WTC11 (cell line): ENCODE measurements around the gene MGAT5B. TPM values are rescaled to one million over a fixed set of nuclear protein-coding genes. Genes with fewer than 3 reads are reported as not detected.

ENCODE experiments used
- ATAC-seq: fragments of 200-7000 bp; cut with Tn5 transposase; 2 replicates; pipeline ENCODE4 v1.10.0; 2021; ENCODE audit warnings: mild to moderate bottlenecking, moderate library complexity
- CTCF ChIA-PET: fragments of 300-600 bp; sonication (Branson Sonifier 250); formaldehyde crosslinking; loops from one replicate; lab custom pipeline; 2021; ENCODE audit warnings: antibody characterized with exemption; lab: Charles Lee
- POLR2A ChIA-PET: fragments of 350-600 bp; sonication (Branson Sonifier 250); formaldehyde crosslinking; loops from one replicate; lab custom pipeline; 2021; ENCODE audit warnings: antibody characterized with exemption; lab: Charles Lee
- DNase-seq: peaks from one replicate; pipeline ENCODE4 v3.0.0; 2021; ENCODE audit warnings: low spot score
- H3K27ac Mint-ChIP-seq: 2 replicates; pipeline ENCODE4 v1.8.0; 2021; ENCODE audit warnings: mixed read lengths
- H3K27me3 Mint-ChIP-seq: 2 replicates; pipeline ENCODE4 v1.8.0; 2021; ENCODE audit warnings: low read depth, mild to moderate bottlenecking, moderate library complexity, mixed read lengths
- H3K36me3 Mint-ChIP-seq: 2 replicates; pipeline ENCODE4 v1.8.0; 2021; ENCODE audit warnings: mixed read lengths
- H3K4me1 Mint-ChIP-seq: 2 replicates; pipeline ENCODE4 v1.8.0; 2022; ENCODE audit warnings: mixed read lengths
- H3K4me3 Mint-ChIP-seq: 2 replicates; pipeline ENCODE4 v1.8.0; 2021; ENCODE audit warnings: mild to moderate bottlenecking, moderate library complexity, mixed read lengths
- H3K9me3 Mint-ChIP-seq: 2 replicates; pipeline ENCODE4 v1.8.0; 2021; ENCODE audit warnings: mixed read lengths
- ATF2 ChIP-seq: sonication (generic); formaldehyde crosslinking; IDR thresholded peaks from 2 replicates; pipeline ENCODE4 v1.8.1; 2022; ENCODE audit warnings: low read depth, missing genetic modification reagents, borderline replicate concordance
- CBFB ChIP-seq: sonication (generic); formaldehyde crosslinking; IDR thresholded peaks from 2 replicates; pipeline ENCODE4 v1.8.1; 2022; ENCODE audit warnings: mild to moderate bottlenecking, low read depth, missing genetic modification reagents
- CTCF ChIP-seq: fragments of 200-600 bp; IDR thresholded peaks from 2 replicates; pipeline ENCODE4 v1.8.0; 2022; ENCODE audit warnings: antibody characterized with exemption
- ESRRA ChIP-seq: sonication (generic); formaldehyde crosslinking; IDR thresholded peaks from 2 replicates; pipeline ENCODE4 v1.8.1; 2022; ENCODE audit warnings: mild to moderate bottlenecking, missing genetic modification reagents, borderline replicate concordance
- FOXJ3 ChIP-seq: sonication (generic); formaldehyde crosslinking; IDR thresholded peaks from 2 replicates; pipeline ENCODE4 v1.9.0; 2021; ENCODE audit warnings: missing genetic modification reagents, mild to moderate bottlenecking, borderline replicate concordance
- FOXP4 ChIP-seq: sonication (generic); formaldehyde crosslinking; IDR thresholded peaks from 2 replicates; pipeline ENCODE4 v1.8.0; 2022; ENCODE audit warnings: mild to moderate bottlenecking, missing genetic modification reagents
- GRHL2 ChIP-seq: fragments of 250-450 bp; sonication (Bioruptor Pico); IDR thresholded peaks from 2 replicates; pipeline ENCODE4 v1.8.0; 2022; ENCODE audit warnings: mild to moderate bottlenecking, moderate library complexity; ENCODE audit not compliant: insufficient replicate concordance, severe bottlenecking
- HMGA2 ChIP-seq: fragments of 250-450 bp; sonication (Bioruptor Pico); IDR thresholded peaks from 2 replicates; pipeline ENCODE4 v1.4.0; 2021; ENCODE audit warnings: mild to moderate bottlenecking, moderate library complexity
- HMGXB4 ChIP-seq: sonication (generic); formaldehyde crosslinking; IDR thresholded peaks from 2 replicates; pipeline ENCODE4 v1.8.1; 2023; ENCODE audit warnings: mild to moderate bottlenecking, moderate library complexity, missing genetic modification reagents
- IRF1 ChIP-seq: sonication (generic); formaldehyde crosslinking; IDR thresholded peaks from 2 replicates; pipeline ENCODE4 v1.8.0; 2023; ENCODE audit warnings: missing genetic modification reagents
- IRF2 ChIP-seq: sonication (generic); formaldehyde crosslinking; IDR thresholded peaks from 2 replicates; pipeline ENCODE4 v1.8.0; 2022; ENCODE audit warnings: low read depth, missing genetic modification reagents, borderline replicate concordance
- TP53 ChIP-seq: sonication (generic); formaldehyde crosslinking; IDR thresholded peaks from 2 replicates; pipeline ENCODE4 v1.8.1; 2023; ENCODE audit warnings: mild to moderate bottlenecking, missing genetic modification reagents
- ZBTB21 ChIP-seq: sonication (generic); formaldehyde crosslinking; IDR thresholded peaks from 2 replicates; pipeline ENCODE4 v1.8.1; 2023; ENCODE audit warnings: mild to moderate bottlenecking, missing genetic modification reagents, borderline replicate concordance
- ZNF121 ChIP-seq: sonication (generic); formaldehyde crosslinking; IDR thresholded peaks from 2 replicates; pipeline ENCODE4 v1.8.0; 2023; ENCODE audit warnings: missing genetic modification reagents
- ZNF219 ChIP-seq: sonication (generic); formaldehyde crosslinking; IDR thresholded peaks from 2 replicates; pipeline ENCODE4 v1.8.0; 2023; ENCODE audit warnings: missing genetic modification reagents, mild to moderate bottlenecking, borderline replicate concordance
- ZNF232 ChIP-seq: sonication (generic); formaldehyde crosslinking; IDR thresholded peaks from 2 replicates; pipeline ENCODE4 v1.8.0; 2022; ENCODE audit warnings: mild to moderate bottlenecking, missing genetic modification reagents
- ZNF263 ChIP-seq: sonication (generic); formaldehyde crosslinking; IDR thresholded peaks from 2 replicates; pipeline ENCODE4 v1.8.1; 2022; ENCODE audit warnings: low read depth, mild to moderate bottlenecking, moderate library complexity, missing genetic modification reagents
- ZNF512 ChIP-seq: sonication (generic); formaldehyde crosslinking; IDR thresholded peaks from 2 replicates; pipeline ENCODE4 v1.8.1; 2022; ENCODE audit warnings: missing genetic modification reagents, borderline replicate concordance
- ZNF671 ChIP-seq: fragments of 250-450 bp; sonication (Bioruptor Pico); IDR thresholded peaks from 2 replicates; pipeline ENCODE4 v1.8.0; 2021; ENCODE audit warnings: mild to moderate bottlenecking
- total RNA-seq: library from RNA; stranded (reverse); gene quantifications from 3 replicates; pipeline ENCODE4 v1.2.3, GENCODE V29; 2021
- TF ChIP-seq, protein P1 (sequence below): sonication (generic); formaldehyde crosslinking; conservative IDR thresholded peaks from 2 replicates; pipeline ENCODE4 v1.8.1; 2023; ENCODE audit warnings: mild to moderate bottlenecking, low read depth, missing genetic modification reagents, moderate library complexity

MGAT5B gene
- total RNA-seq, 1 experiment from 2014 or later = 11.6 TPM

DNA sequence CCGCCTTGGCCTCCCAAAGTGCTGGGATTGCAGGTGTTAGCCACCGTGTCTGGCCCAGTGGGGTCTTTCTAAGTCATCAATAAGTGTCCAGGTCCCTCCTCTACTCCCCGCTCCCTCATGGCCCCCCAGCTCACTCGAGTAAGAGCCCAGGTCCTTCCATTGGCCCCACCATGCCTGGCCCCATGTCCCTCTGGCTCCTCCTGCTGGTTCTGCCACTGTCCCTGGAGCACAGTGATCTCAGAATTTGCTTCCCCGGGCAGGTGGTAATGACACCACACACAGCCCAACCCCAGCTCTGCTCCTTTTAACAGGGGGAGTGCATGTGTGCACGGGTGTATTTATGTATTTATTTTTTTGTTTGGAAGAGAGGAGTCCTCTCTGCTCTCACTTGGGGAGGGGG is 19.6 kb downstream of the MGAT5B start (continued):
- TF ChIP-seq CTCF (no peak), IRF2 (no peak), CBFB (CRISPR knock-in tag) (no peak), GRHL2 (no peak), FOXP4 (no peak), ATF2 (no peak), ZNF512 (CRISPR knock-in tag) (no peak), IRF1 (CRISPR knock-in tag) (no peak)

DNA sequence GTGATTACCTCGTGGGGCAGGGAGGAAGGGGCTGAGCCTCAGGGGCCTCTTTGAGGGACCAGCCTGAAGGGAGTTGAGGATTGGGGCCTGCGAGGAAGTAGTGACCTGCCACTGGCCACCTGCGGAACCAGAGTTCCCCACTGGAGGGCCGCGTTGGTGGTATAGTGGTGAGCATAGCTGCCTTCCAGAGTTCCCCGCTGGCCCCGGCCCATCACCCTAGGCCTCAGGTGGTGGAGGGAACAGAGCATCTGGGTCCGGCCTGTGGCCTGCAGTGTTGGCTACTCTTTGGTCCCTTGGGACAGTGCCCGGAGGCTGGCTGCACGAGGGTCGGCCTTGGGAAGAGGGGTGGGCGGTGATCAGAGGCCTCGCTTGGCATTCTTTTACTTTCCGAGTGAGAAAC is 20.5 kb downstream of the MGAT5B start:
- ChIA-PET CTCF (interaction anchor here (0.5 to 3.7 kb wide), 18 partner anchors 9 to 217 kb away, joined by 3 to 20 read pairs (median 5); partner anchors contain the start of gene MGAT5B), POLR2A (no interaction called here)
- Mint-ChIP-seq H3K9me3 (no peaks in the 10 kb centered on the region), H3K4me1 (peaks cover 24% of the 10 kb centered on the region), H3K27me3 (no peaks in the 10 kb centered on the region), H3K36me3 (no peaks in the 10 kb centered on the region), H3K27ac (no peak overlapping the region), H3K4me3 (no peak overlapping the region)
- peak; percentile 78 for DNase-seq
- ATAC-seq = peak; percentile 84
- TF ChIP-seq ZNF671 (CRISPR knock-in tag) (no peak), HMGA2 (no peak), HMGXB4 (CRISPR knock-in tag) (no peak), ZBTB21 (CRISPR knock-in tag) (no peak), FOXP4 (no peak), ATF2 (no peak), ESRRA (CRISPR knock-in tag) (no peak), ZNF263 (CRISPR knock-in tag) (no peak), ZNF232 (no peak), TP53 (CRISPR knock-in tag) (no peak), FOXJ3 (CRISPR knock-in tag) (no peak), ZNF121 (no peak), ZNF219 (CRISPR knock-in tag) (no peak)
- TF ChIP-seq, protein P1, sequence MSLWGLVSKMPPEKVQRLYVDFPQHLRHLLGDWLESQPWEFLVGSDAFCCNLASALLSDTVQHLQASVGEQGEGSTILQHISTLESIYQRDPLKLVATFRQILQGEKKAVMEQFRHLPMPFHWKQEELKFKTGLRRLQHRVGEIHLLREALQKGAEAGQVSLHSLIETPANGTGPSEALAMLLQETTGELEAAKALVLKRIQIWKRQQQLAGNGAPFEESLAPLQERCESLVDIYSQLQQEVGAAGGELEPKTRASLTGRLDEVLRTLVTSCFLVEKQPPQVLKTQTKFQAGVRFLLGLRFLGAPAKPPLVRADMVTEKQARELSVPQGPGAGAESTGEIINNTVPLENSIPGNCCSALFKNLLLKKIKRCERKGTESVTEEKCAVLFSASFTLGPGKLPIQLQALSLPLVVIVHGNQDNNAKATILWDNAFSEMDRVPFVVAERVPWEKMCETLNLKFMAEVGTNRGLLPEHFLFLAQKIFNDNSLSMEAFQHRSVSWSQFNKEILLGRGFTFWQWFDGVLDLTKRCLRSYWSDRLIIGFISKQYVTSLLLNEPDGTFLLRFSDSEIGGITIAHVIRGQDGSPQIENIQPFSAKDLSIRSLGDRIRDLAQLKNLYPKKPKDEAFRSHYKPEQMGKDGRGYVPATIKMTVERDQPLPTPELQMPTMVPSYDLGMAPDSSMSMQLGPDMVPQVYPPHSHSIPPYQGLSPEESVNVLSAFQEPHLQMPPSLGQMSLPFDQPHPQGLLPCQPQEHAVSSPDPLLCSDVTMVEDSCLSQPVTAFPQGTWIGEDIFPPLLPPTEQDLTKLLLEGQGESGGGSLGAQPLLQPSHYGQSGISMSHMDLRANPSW (CRISPR knock-in tag) = no peak
